Measurements from ENCODE around the gene PACSIN2. TPM values are rescaled to one million over a fixed set of nuclear protein-coding genes. Genes with fewer than 3 reads are reported as not detected.
"Not testable (repeated sequence)": the region's sequence is repeated elsewhere in the genome, so short reads cannot be mapped to it uniquely, and the experiment has no call there.

Gene PACSIN2
- total RNA-seq, 1 donor from 2014 or later: 49.8 TPM

DNA sequence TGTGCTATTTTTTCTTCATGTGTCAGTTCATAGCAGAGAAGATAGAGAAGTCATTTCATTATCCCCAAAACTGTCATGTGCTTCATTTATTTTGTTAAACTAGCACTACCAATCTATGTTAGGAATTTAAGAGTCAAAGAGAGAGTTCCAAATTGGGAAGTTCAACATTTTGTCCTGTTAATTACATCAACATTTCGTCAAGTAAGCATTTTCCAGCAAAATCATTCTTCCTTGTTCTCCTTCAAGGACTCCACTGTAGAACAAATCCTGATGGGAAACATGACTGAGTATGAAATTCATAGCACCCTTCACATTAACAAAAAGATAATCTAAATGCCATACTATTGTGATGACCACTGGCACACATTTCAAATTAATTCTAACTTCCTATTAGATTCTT, 59.1 kb downstream of the PACSIN2 start:
- no peaks in the 10 kb centered on the region for H3K27me3 ChIP-seq (ENCODE audit: control insufficient read depth, insufficient read depth, low read length)
- H3K4me3 ChIP-seq (ENCODE audit: low read depth, low read length): no peak overlapping the region
- H3K36me3 ChIP-seq (ENCODE audit: control insufficient read depth, insufficient read depth, low read length): no peaks in the 10 kb centered on the region
- FAIRE-seq: no peak
- TF ChIP-seq, protein P1, sequence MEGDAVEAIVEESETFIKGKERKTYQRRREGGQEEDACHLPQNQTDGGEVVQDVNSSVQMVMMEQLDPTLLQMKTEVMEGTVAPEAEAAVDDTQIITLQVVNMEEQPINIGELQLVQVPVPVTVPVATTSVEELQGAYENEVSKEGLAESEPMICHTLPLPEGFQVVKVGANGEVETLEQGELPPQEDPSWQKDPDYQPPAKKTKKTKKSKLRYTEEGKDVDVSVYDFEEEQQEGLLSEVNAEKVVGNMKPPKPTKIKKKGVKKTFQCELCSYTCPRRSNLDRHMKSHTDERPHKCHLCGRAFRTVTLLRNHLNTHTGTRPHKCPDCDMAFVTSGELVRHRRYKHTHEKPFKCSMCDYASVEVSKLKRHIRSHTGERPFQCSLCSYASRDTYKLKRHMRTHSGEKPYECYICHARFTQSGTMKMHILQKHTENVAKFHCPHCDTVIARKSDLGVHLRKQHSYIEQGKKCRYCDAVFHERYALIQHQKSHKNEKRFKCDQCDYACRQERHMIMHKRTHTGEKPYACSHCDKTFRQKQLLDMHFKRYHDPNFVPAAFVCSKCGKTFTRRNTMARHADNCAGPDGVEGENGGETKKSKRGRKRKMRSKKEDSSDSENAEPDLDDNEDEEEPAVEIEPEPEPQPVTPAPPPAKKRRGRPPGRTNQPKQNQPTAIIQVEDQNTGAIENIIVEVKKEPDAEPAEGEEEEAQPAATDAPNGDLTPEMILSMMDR (IDR thresholded peaks at IDR 0.05; ENCODE audit: insufficient read depth, low read length, severe bottlenecking): no peak
- DNase-seq (ENCODE audit: low read depth): no peak

GRCh38 chr22:42955087-42955635, 59.8 kb downstream of the PACSIN2 start:
- Histone ChIP-seq H3K27me3 (ENCODE audit: control insufficient read depth, insufficient read depth, low read length) (no peaks in the 10 kb centered on the region), H3K36me3 (ENCODE audit: control insufficient read depth, insufficient read depth, low read length) (no peaks in the 10 kb centered on the region), H3K4me3 (ENCODE audit: low read depth, low read length) (no peak overlapping the region)
- FAIRE-seq (no peak), DNase-seq (ENCODE audit: low read depth) (no peak)
- TF ChIP-seq, protein P1 (IDR thresholded peaks at IDR 0.05; ENCODE audit: insufficient read depth, low read length, severe bottlenecking): no peak

DNA sequence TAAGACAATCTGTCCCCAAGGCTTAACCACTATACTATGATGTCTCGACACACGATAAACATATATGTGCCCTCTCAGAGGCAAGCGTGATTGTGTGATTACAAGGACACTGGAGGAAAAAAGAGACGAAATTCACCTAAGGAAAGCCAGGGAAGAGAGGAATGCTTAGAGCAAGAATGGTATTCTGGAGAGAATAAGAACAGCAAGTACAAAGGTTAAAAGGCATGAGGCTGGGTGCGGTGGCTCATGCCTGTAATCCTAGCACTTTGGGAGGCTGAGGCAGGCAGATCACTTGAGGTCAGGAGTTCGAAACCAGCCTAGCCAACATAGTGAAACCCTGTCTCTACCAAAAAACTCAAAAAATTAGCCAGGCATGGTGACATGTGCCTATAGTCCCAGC, 61.2 kb downstream of the PACSIN2 start:
- H3K27me3 ChIP-seq (ENCODE audit: control insufficient read depth, insufficient read depth, low read length); DNase-seq (ENCODE audit: low read depth); FAIRE-seq; H3K36me3 ChIP-seq (ENCODE audit: control insufficient read depth, insufficient read depth, low read length); H3K4me3 ChIP-seq (ENCODE audit: low read depth, low read length): not testable (repeated sequence)

DNA sequence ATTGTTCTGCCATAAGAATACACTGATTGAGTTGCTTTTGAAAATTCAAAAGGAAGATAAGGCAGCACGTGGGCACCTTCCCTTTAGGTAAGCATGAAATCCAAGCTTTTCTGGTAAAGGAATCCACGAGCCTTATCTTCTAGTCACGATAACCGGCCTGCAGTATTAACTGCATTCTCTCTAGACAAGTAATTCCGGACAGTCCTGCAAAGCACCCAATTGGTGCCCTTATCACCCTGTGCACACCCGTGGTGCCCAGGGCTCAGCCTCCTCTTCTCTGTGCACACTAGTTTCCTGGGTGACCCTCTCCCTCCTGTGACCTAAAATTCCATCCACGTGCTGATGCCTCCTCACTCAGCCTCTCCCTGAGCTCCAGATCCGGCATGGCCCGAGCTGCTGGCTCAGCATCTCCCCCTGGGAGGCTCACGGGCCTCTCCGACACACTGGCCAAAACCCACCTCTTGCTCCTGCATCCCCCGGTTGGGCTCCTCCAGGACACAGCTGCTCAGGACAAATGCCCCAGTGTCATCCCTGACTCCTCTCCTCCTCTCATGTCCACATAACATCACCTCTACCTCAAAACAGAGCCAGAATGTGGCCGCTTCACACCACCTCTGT, 63.7 kb downstream of the PACSIN2 start:
- no peaks in the 10 kb centered on the region for H3K36me3 ChIP-seq (ENCODE audit: control insufficient read depth, insufficient read depth, low read length)
- no peak overlapping the region for H3K4me3 ChIP-seq (ENCODE audit: low read depth, low read length)
- FAIRE-seq (peak; percentile 72), DNase-seq (ENCODE audit: low read depth) (no peak)
- TF ChIP-seq, protein P1 (IDR thresholded peaks at IDR 0.05; ENCODE audit: insufficient read depth, low read length, severe bottlenecking): no peak
- no peaks in the 10 kb centered on the region for H3K27me3 ChIP-seq (ENCODE audit: control insufficient read depth, insufficient read depth, low read length)

GRCh38 chr22:42950281-42950680, 64.7 kb downstream of the PACSIN2 start:
- DNase-seq (ENCODE audit: low read depth) (no peak), FAIRE-seq (no peak)
- Histone ChIP-seq H3K4me3 (ENCODE audit: low read depth, low read length) (no peak overlapping the region), H3K36me3 (ENCODE audit: control insufficient read depth, insufficient read depth, low read length) (no peaks in the 10 kb centered on the region), H3K27me3 (ENCODE audit: control insufficient read depth, insufficient read depth, low read length) (no peaks in the 10 kb centered on the region)
- TF ChIP-seq, protein P1 (IDR thresholded peaks at IDR 0.05; ENCODE audit: insufficient read depth, low read length, severe bottlenecking): no peak

GRCh38 chr22:42949159-42949558, 65.8 kb downstream of the PACSIN2 start:
- H3K27me3 ChIP-seq (ENCODE audit: control insufficient read depth, insufficient read depth, low read length): no peaks in the 10 kb centered on the region
- peak; percentile 70 for DNase-seq (ENCODE audit: low read depth)
- no peaks in the 10 kb centered on the region for H3K36me3 ChIP-seq (ENCODE audit: control insufficient read depth, insufficient read depth, low read length)
- FAIRE-seq: no peak
- TF ChIP-seq, protein P1 (IDR thresholded peaks at IDR 0.05; ENCODE audit: insufficient read depth, low read length, severe bottlenecking): no peak
- no peak overlapping the region for H3K4me3 ChIP-seq (ENCODE audit: low read depth, low read length)

Measured in bronchial epithelial cell (primary cell).